H9 (cell line): ENCODE results near the gene THPO. TPM values are rescaled to one million over a fixed set of nuclear protein-coding genes. Genes with fewer than 3 reads are reported as not detected.
A peak's percentile ranks its signal among the peaks of the same experiment; 100 is the strongest.

Experiments used
- DNase-seq: peaks from one replicate; pipeline ENCODE4 v3.0.0-alpha.2; 2017
- H2AFZ ChIP-seq: one replicate; pipeline ENCODE4 v1.6.1; 2013; ENCODE audit warnings: mild to moderate bottlenecking, low read length, control low read depth, moderate library complexity
- H2AK5ac ChIP-seq: 2 replicates; pipeline ENCODE4 v1.6.1; 2013; ENCODE audit warnings: low read length, control low read depth, mixed read lengths; ENCODE audit not compliant: insufficient read length
- H2BK120ac ChIP-seq: one replicate; pipeline ENCODE4 v1.6.1; 2013; ENCODE audit warnings: low read depth, mild to moderate bottlenecking, low read length, control low read depth, inconsistent platforms; ENCODE audit not compliant: poor library complexity, severe bottlenecking
- H2BK12ac ChIP-seq: 2 replicates; pipeline ENCODE4 v1.6.1; 2013; ENCODE audit warnings: low read length, control low read depth, mixed read lengths, low read depth; ENCODE audit not compliant: insufficient read length
- H2BK15ac ChIP-seq: 2 replicates; pipeline ENCODE4 v1.6.1; 2013; ENCODE audit warnings: low read depth, low read length, control low read depth
- H2BK20ac ChIP-seq: one replicate; pipeline ENCODE4 v1.6.1; 2013; ENCODE audit warnings: low read depth, mild to moderate bottlenecking, low read length, control low read depth, inconsistent platforms; ENCODE audit not compliant: poor library complexity, severe bottlenecking
- H2BK5ac ChIP-seq: 2 replicates; pipeline ENCODE4 v1.6.1; 2013; ENCODE audit warnings: low read length, control low read depth, mixed read lengths; ENCODE audit not compliant: insufficient read length
- H3K14ac ChIP-seq: 2 replicates; pipeline ENCODE4 v1.6.1; 2013; ENCODE audit warnings: low read length, control low read depth; ENCODE audit not compliant: insufficient read depth
- H3K18ac ChIP-seq: 2 replicates; pipeline ENCODE4 v1.6.1; 2013; ENCODE audit warnings: low read depth, mild to moderate bottlenecking, mixed read lengths, low read length, control low read depth; ENCODE audit not compliant: insufficient read length
- H3K23ac ChIP-seq: 2 replicates; pipeline ENCODE4 v1.6.1; 2013; ENCODE audit warnings: low read length, control low read depth, mixed read lengths, low read depth; ENCODE audit not compliant: insufficient read length
- H3K23me2 ChIP-seq: 2 replicates; pipeline ENCODE4 v1.6.1; 2013; ENCODE audit warnings: low read depth, mild to moderate bottlenecking, mixed read lengths, low read length, control low read depth; ENCODE audit not compliant: insufficient read length, poor library complexity, severe bottlenecking
- H3K27ac ChIP-seq: 2 replicates; pipeline ENCODE4 v1.5.1; 2013; ENCODE audit warnings: low read length, control low read depth, mixed read lengths, low read depth; ENCODE audit not compliant: insufficient read length
- H3K27me3 ChIP-seq: 2 replicates; pipeline ENCODE4 v1.6.1; 2013; ENCODE audit warnings: low read length, control low read depth, inconsistent platforms; ENCODE audit not compliant: insufficient read depth
- H3K4ac ChIP-seq: 2 replicates; pipeline ENCODE4 v1.6.1; 2013; ENCODE audit warnings: low read depth, mild to moderate bottlenecking, control low read depth, inconsistent platforms, low read length, moderate library complexity
- H3K4me1 ChIP-seq: 2 replicates; pipeline ENCODE4 v1.6.1; 2013; ENCODE audit warnings: low read length, control low read depth, inconsistent platforms; ENCODE audit not compliant: insufficient read depth
- H3K4me2 ChIP-seq: 2 replicates; pipeline ENCODE4 v1.6.1; 2013; ENCODE audit warnings: low read length, control low read depth, mixed read lengths; ENCODE audit not compliant: insufficient read length, insufficient read depth
- H3K56ac ChIP-seq: 2 replicates; pipeline ENCODE4 v1.6.1; 2013; ENCODE audit warnings: low read depth, mild to moderate bottlenecking, mixed read lengths, low read length, control low read depth; ENCODE audit not compliant: insufficient read length
- H3K79me1 ChIP-seq: 2 replicates; pipeline ENCODE4 v1.6.1; 2013; ENCODE audit warnings: low read depth, mild to moderate bottlenecking, moderate library complexity, low read length, control low read depth, inconsistent platforms; ENCODE audit not compliant: insufficient read depth, poor library complexity, severe bottlenecking
- H3K79me2 ChIP-seq: 2 replicates; pipeline ENCODE4 v1.6.1; 2013; ENCODE audit warnings: low read length, control low read depth, inconsistent platforms; ENCODE audit not compliant: insufficient read depth
- H3K9ac ChIP-seq: 2 replicates; pipeline ENCODE4 v1.6.1; 2013; ENCODE audit warnings: low read length, control low read depth, mixed read lengths; ENCODE audit not compliant: insufficient read length; ENCODE audit errors: extremely low read depth
- H3K9me3 ChIP-seq: one replicate; pipeline ENCODE4 v1.6.1; 2013; ENCODE audit warnings: low read depth, low read length, inconsistent platforms; ENCODE audit not compliant: control insufficient read depth
- H3T11ph ChIP-seq: one replicate; pipeline ENCODE4 v1.6.1; 2013; ENCODE audit warnings: mild to moderate bottlenecking, low read length, control low read depth, inconsistent platforms
- H4K20me1 ChIP-seq: one replicate; pipeline ENCODE4 v1.6.1; 2013; ENCODE audit not compliant: control insufficient read depth, insufficient read length, insufficient read depth
- H4K5ac ChIP-seq: 2 replicates; pipeline ENCODE4 v1.6.1; 2013; ENCODE audit warnings: low read depth, mild to moderate bottlenecking, mixed read lengths, low read length, control low read depth; ENCODE audit not compliant: insufficient read length
- H4K8ac ChIP-seq: replicated peaks from 2 replicates; pipeline ENCODE4 v1.6.1; 2013; ENCODE audit warnings: low read length, control low read depth, mixed read lengths, low read depth; ENCODE audit not compliant: insufficient read length
- H4K91ac ChIP-seq: 2 replicates; pipeline ENCODE4 v1.6.1; 2013; ENCODE audit warnings: low read depth, mild to moderate bottlenecking, moderate library complexity, mixed read lengths, low read length, control low read depth; ENCODE audit not compliant: insufficient read length
- H3K27ac Mint-ChIP-seq, 3 experiments: 2 replicates in 2 of 3; 3 replicates in 1 of 3; pipeline ENCODE4 v1.8.0; 2020 to 2021; ENCODE audit warnings: mixed read lengths in 3 of 3, mild to moderate bottlenecking in 1 of 3, moderate library complexity in 1 of 3
- H3K27me3 Mint-ChIP-seq: 2 replicates; pipeline ENCODE4 v1.8.0; 2021; ENCODE audit warnings: low read depth, mild to moderate bottlenecking, moderate library complexity, mixed read lengths
- H3K36me3 Mint-ChIP-seq, 3 experiments: 2 replicates in 2 of 3; 3 replicates in 1 of 3; pipeline ENCODE4 v1.8.0; 2020 to 2021; ENCODE audit warnings: low read depth in 3 of 3, mixed read lengths in 3 of 3; ENCODE audit not compliant: insufficient read depth in 1 of 3
- H3K4me1 Mint-ChIP-seq, 2 experiments: 2 replicates each; pipeline ENCODE4 v1.8.0; 2020; ENCODE audit warnings: mixed read lengths in 2 of 2
- H3K4me3 Mint-ChIP-seq, 2 experiments: 2 replicates in 1 of 2; 3 replicates in 1 of 2; pipeline ENCODE4 v1.8.0; 2020 to 2021; ENCODE audit warnings: mild to moderate bottlenecking in 2 of 2, mixed read lengths in 2 of 2, moderate library complexity in 1 of 2
- H3K9me3 Mint-ChIP-seq, 2 experiments: 2 replicates in 1 of 2; 3 replicates in 1 of 2; pipeline ENCODE4 v1.8.0; 2020; ENCODE audit warnings: mild to moderate bottlenecking in 2 of 2, mixed read lengths in 2 of 2, moderate library complexity in 1 of 2
- WGBS: extraction: QIAGEN DNeasy Blood & Tissue Kit; methylation state at CpG from one replicate; pipeline ENCODE4 v1.1.7; 2013; ENCODE audit warnings: missing lambda C conversion rate, low lambda C conversion rate, mixed read lengths; ENCODE audit not compliant: insufficient read length; ENCODE audit errors: extremely low coverage; 5-methylcytosine and 5-hydroxymethylcytosine counted together
- total RNA-seq: library from RNA; stranded (reverse); gene quantifications from 2 replicates; pipeline ENCODE4 v1.2.1, GENCODE V29; 2021
- TF ChIP-seq, protein P1 (sequence below): fragments of 200-600 bp; sonication (generic); conservative IDR thresholded peaks from 3 replicates; pipeline ENCODE4 v1.8.0; 2021; ENCODE audit warnings: antibody characterized with exemption, mild to moderate bottlenecking

The THPO gene
- total RNA-seq, 1 experiment from 2014 or later = 0.85 TPM

DNA sequence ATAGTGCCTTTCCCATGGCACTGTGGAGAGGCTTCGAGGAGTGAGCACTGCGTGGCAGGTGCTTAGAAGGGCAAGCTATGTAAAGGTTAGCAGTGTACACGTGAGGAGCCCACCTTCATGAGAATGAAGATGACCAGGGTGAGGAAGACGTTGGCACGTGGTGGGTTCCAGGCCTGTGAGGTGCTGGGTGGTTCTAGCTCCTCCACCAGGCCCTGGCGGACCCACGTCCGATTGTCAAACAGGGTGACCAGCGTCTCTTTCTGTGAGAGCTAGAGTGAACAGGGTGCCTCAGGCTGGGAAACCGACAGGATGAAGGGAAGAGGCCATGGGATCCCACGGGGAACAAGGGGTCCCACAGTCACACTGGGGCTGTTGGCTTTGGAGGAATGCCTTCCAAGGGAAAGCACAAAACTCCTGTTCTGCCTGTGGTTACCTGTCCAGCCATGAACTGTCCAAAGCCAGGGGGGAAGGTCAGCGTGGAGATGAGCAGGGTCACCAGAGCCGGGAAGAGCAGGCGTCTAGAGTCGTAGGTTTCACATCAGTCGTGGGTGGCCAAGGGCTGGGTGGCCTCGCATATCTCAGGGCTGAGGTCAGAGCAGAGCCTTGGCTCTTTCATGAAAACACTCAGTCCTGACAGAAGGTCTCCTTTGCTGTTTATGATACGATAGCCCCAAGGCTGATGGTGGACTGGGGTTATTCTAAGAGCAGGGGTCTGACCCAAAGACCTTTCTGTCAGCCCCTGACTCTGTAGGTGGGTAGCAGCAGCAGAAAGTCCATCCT lies 22.6 kb downstream of the THPO start:
- Histone ChIP-seq H4K91ac (no peak overlapping the region), H3K9ac (no peak overlapping the region), H3T11ph (no peak overlapping the region), H2BK12ac (no peak overlapping the region), H3K4me2 (no peak overlapping the region), H3K23ac (no peak overlapping the region), H3K79me1 (no peaks in the 10 kb centered on the region), H2BK5ac (no peak overlapping the region), H2BK20ac (no peak overlapping the region), H3K27me3 (no peaks in the 10 kb centered on the region), H3K18ac (no peak overlapping the region), H3K4me1 (peaks cover 2% of the 10 kb centered on the region; the same call in 1 of the 2 replicates), H3K14ac (no peak overlapping the region), H2BK120ac (no peak overlapping the region), H2AK5ac (no peak overlapping the region), H4K20me1 (no peaks in the 10 kb centered on the region), H2BK15ac (no peak overlapping the region), H3K9me3 (no peaks in the 10 kb centered on the region), H3K4ac (no peak overlapping the region), H3K79me2 (no peaks in the 10 kb centered on the region; the same call in 1 of the 2 replicates), H2AFZ (no peak overlapping the region), H4K5ac (no peak overlapping the region), H3K27ac (no peak overlapping the region), H3K23me2 (peaks cover 5% of the 10 kb centered on the region), H3K56ac (no peak overlapping the region), H4K8ac (no peak overlapping the region)
- Mint-ChIP-seq H3K4me3 (no peak overlapping the region; a peak in 1 of 5 replicates), H3K36me3 (peaks cover 22 to 61% (median 54%) of the 10 kb centered on the region in 3 experiments; a peak in 6 of 7 replicates), H3K27me3 (peaks cover 4% of the 10 kb centered on the region), H3K9me3 (no peaks in the 10 kb centered on the region; a peak in 1 of 5 replicates), H3K27ac (peak overlapping the region in 1 of 3 experiments; percentile 42; a peak in 1 of 7 replicates), H3K4me1 (peaks cover 20 to 30% of the 10 kb centered on the region in 2 experiments)
- no peak for DNase-seq
- TF ChIP-seq, protein P1, sequence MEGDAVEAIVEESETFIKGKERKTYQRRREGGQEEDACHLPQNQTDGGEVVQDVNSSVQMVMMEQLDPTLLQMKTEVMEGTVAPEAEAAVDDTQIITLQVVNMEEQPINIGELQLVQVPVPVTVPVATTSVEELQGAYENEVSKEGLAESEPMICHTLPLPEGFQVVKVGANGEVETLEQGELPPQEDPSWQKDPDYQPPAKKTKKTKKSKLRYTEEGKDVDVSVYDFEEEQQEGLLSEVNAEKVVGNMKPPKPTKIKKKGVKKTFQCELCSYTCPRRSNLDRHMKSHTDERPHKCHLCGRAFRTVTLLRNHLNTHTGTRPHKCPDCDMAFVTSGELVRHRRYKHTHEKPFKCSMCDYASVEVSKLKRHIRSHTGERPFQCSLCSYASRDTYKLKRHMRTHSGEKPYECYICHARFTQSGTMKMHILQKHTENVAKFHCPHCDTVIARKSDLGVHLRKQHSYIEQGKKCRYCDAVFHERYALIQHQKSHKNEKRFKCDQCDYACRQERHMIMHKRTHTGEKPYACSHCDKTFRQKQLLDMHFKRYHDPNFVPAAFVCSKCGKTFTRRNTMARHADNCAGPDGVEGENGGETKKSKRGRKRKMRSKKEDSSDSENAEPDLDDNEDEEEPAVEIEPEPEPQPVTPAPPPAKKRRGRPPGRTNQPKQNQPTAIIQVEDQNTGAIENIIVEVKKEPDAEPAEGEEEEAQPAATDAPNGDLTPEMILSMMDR = no peak
- WGBS = no CpG with 5 or more reads among the region's 18 CpGs
